ENCODE data around the gene HMCN1. TPM values are rescaled to one million over a fixed set of nuclear protein-coding genes. Genes with fewer than 3 reads are reported as not detected.
"Not testable (repeated sequence)": the region's sequence is repeated elsewhere in the genome, so short reads cannot be mapped to it uniquely, and the experiment has no call there.

Gene HMCN1
- total RNA-seq, 3 donors from 2014 or later, result 2.0 to 8.6 (median 3.4) TPM

DNA sequence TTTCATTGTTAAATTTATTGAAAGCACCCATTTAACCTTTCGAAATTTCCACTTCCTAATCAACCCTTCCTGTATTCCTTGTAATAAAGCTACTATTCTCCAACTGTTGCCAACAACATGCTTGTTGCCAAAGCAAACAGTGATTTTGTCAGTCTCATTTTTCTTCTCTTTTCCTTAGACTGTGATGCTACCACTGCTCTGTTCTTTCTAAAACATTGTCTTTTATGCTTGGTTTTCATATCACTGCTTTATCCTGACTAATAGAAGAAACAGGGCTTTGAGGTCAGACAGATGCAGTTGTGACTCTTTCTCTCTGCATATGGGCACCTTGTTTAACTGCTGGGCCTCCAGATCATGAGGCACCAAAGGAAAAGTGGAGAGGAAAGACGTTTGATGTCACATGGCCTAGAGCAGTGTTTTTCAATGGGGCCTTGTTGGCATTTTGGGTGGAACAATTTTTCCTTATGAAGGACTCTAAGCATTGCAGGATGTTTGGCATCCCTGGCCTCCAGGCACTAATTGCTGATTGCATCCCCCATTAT lies 56.1 kb downstream of the HMCN1 start:
- H3K4me3 ChIP-seq, result no peak overlapping the region
- H3K36me3 ChIP-seq (ENCODE audit: low read depth), result no peaks in the 10 kb centered on the region
- DNase-seq (no peak), ATAC-seq (no peak)
- TF ChIP-seq, protein P1, sequence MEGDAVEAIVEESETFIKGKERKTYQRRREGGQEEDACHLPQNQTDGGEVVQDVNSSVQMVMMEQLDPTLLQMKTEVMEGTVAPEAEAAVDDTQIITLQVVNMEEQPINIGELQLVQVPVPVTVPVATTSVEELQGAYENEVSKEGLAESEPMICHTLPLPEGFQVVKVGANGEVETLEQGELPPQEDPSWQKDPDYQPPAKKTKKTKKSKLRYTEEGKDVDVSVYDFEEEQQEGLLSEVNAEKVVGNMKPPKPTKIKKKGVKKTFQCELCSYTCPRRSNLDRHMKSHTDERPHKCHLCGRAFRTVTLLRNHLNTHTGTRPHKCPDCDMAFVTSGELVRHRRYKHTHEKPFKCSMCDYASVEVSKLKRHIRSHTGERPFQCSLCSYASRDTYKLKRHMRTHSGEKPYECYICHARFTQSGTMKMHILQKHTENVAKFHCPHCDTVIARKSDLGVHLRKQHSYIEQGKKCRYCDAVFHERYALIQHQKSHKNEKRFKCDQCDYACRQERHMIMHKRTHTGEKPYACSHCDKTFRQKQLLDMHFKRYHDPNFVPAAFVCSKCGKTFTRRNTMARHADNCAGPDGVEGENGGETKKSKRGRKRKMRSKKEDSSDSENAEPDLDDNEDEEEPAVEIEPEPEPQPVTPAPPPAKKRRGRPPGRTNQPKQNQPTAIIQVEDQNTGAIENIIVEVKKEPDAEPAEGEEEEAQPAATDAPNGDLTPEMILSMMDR (IDR thresholded peaks at IDR 0.05), result no peak
- H3K9me3 ChIP-seq, result no peaks in the 10 kb centered on the region
- no peaks in the 10 kb centered on the region for H3K4me1 ChIP-seq (ENCODE audit: low read depth)
- intact Hi-C loops (cut with DNase I, micrococcal nuclease), result no loop called here

DNA sequence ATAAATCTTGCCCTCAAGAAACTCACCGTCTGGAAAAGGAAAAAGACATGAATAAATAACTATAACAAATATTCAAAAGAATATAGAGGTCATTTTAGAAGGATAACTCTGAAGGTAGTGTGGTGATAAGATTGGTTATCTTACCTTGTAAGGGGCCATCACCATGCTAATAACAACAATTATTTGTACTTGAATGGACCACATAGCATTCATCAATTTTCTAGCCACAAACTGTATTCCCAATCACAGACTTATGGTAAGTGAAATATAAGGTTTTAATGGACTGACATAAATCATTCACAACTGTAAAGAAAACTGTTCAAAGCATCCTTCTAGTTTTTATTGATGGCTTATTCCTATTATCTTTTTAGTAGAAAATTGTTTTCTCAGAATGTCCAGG lies 57.8 kb downstream of the HMCN1 start:
- no peak overlapping the region for H3K4me3 ChIP-seq
- intact Hi-C loops (cut with DNase I, micrococcal nuclease), result no loop called here
- TF ChIP-seq, protein P1 (IDR thresholded peaks at IDR 0.05), result no peak
- no peaks in the 10 kb centered on the region for H3K4me1 ChIP-seq (ENCODE audit: low read depth)
- H3K9me3 ChIP-seq, result no peaks in the 10 kb centered on the region
- H3K36me3 ChIP-seq (ENCODE audit: low read depth), result no peaks in the 10 kb centered on the region
- ATAC-seq (no peak), DNase-seq (no peak)

DNA sequence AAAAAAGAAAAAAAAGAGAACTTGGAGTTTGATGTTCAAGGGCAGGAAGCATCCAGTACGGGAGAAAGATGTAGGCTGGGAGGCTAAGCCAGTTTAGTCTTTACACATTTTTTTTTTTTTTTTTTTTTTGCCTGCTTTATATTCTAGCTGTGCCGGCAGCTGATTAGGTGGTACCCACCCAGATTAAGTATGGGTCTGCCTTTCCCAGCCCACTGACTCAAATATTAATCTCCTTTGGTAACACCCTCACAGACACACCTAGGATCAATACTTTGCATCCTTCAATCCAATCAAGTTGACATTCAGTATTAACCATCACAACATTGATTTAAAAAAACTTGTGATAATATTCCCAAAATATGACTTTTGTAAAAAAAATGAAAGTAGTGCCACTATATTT lies 60.3 kb downstream of the HMCN1 start:
- H3K4me3 ChIP-seq; ATAC-seq; H3K4me1 ChIP-seq (ENCODE audit: low read depth); H3K36me3 ChIP-seq (ENCODE audit: low read depth); H3K9me3 ChIP-seq; DNase-seq; intact Hi-C loops (cut with DNase I, micrococcal nuclease): not testable (repeated sequence)

DNA sequence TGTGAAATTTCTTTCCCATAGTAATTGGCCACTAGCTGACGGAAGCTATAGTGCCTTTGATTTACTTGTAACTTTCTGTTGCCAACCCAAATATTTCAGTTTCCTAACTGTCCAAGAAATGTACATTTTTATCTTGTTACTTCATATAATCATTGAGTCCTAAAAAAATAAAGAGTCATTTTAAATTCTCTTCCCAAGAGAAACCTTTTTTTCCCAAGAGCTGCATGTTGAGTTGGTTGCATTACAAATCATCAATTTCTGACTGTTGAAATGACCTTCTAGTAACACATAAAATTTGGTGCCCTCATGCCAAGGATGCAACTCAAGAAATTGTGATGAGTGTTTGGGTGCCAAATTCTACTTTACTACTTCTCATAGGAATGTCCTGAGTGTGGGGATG lies 61.0 kb downstream of the HMCN1 start:
- Histone ChIP-seq H3K36me3 (ENCODE audit: low read depth) (no peaks in the 10 kb centered on the region), H3K4me3 (no peak overlapping the region), H3K9me3 (no peaks in the 10 kb centered on the region), H3K4me1 (ENCODE audit: low read depth) (no peaks in the 10 kb centered on the region)
- ATAC-seq (no peak), DNase-seq (no peak)
- TF ChIP-seq, protein P1 (IDR thresholded peaks at IDR 0.05), result no peak
- intact Hi-C loops (cut with DNase I, micrococcal nuclease), result no loop called here

DNA sequence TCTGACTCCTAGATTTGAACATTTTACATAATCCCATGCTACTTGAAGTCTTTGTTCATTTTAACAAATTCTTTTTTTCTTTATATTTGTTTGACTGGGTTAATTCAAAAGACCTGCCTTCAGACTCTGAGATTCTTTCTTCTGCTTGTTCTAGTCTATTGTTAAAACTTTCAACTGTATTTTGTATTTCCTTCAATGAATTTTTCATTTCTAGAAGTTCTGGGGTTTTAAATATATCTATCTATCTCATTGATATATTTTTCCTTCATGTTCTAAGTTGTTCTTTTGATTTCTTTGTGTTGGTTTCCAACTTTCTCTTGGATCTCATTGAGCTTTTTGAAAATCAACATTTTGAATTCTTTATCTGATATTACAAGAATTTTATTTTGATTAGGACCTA lies 64.3 kb downstream of the HMCN1 start:
- DNase-seq (no peak), ATAC-seq (no peak)
- Histone ChIP-seq H3K4me1 (ENCODE audit: low read depth) (no peaks in the 10 kb centered on the region), H3K4me3 (no peak overlapping the region), H3K9me3 (no peaks in the 10 kb centered on the region), H3K36me3 (ENCODE audit: low read depth) (no peaks in the 10 kb centered on the region)
- intact Hi-C loops (cut with DNase I, micrococcal nuclease), result no loop called here
- TF ChIP-seq, protein P1 (IDR thresholded peaks at IDR 0.05), result no peak

DNA sequence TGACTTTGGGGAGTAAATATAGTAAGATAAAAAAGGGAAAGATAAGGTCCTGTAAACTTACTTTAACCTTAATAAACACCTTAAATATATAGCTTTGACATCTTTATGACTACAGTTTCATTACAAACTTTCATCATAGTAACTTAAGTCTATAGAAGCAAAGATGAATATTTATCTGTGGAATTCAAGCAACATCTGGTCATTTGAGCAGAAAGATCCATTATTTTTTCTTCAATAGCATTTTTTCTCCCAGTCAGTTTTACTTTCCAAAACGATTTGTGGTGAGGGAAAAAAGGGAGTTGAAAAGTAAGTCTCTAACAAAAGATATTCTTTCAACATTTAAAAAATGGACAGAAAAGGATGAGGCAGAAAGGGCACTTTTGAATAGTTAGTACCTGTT lies 69.0 kb downstream of the HMCN1 start:
- intact Hi-C loops (cut with DNase I, micrococcal nuclease), result no loop called here
- no peak for DNase-seq
- Histone ChIP-seq H3K36me3 (ENCODE audit: low read depth) (no peaks in the 10 kb centered on the region), H3K4me1 (ENCODE audit: low read depth) (no peaks in the 10 kb centered on the region), H3K4me3 (no peak overlapping the region), H3K9me3 (no peaks in the 10 kb centered on the region)
- TF ChIP-seq, protein P1 (IDR thresholded peaks at IDR 0.05), result no peak
- no peak for ATAC-seq

Measured in mucosa of descending colon (tissue), 3 donors.